AG04449 (cell line): ENCODE measurements around the gene ITPKA.

Source experiments
- CTCF ChIA-PET: fragments of 350-600 bp; formaldehyde crosslinking; extraction: SDS; loops from one replicate; lab custom pipeline; 2021; ENCODE audit warnings: antibody characterized with exemption; lab: Yijun Ruan, JAX
- POLR2A ChIA-PET: fragments of 400-600, 350-600 bp; formaldehyde crosslinking; extraction: SDS; loops from one replicate; lab custom pipeline; 2020; ENCODE audit warnings: antibody characterized with exemption, inconsistent platforms; lab: Yijun Ruan, JAX
- DNase-seq: peaks from one replicate; pipeline ENCODE4 v3.0.0-alpha.2; 2010; ENCODE audit warnings: low read depth, low spot score
- H3K4me3 ChIP-seq: 2 replicates; pipeline ENCODE4 v1.5.1; 2011; ENCODE audit warnings: low read depth, mild to moderate bottlenecking, control low read depth, low read length
- TF ChIP-seq, protein P1 (sequence below): IDR thresholded peaks from one replicate; pipeline ENCODE4 v1.5.1; 2011; ENCODE audit warnings: mild to moderate bottlenecking, moderate library complexity, low read length, control low read depth, inconsistent platforms; ENCODE audit not compliant: insufficient read depth; ENCODE audit errors: missing control alignments

The ITPKA gene

DNA sequence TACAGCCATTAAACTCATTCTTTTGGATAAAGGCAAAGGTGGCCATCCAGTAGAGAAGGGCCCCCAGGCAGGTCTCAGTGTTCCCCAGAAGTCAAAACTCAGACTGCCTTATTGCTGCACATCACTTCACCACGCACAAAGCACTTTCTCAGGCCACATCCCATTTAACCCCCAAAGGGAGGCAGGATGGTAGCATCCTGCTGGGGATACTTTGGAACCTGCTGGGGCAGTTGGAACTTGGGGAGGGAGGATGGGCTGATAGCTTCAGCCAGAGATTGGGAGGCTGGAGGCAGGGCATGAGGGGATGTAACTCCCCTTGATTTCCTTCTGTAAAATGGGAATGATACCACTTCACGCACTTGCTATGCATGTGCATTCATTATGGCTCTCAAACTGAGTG is 5.0 kb downstream of the ITPKA start:
- ChIA-PET POLR2A (no interaction called here), CTCF (interaction anchor here (1.0 kb wide), 1 partner anchor 105 kb away, joined by 4 read pairs; no protein-coding TSS in a partner anchor)

GRCh38 chr15:41499109-41499851 is 5.6 kb downstream of the ITPKA start:
- no peak overlapping the region for H3K4me3 ChIP-seq
- no peak for DNase-seq
- ChIA-PET POLR2A (no interaction called here), CTCF (interaction anchor here (0.7 to 1.0 kb wide), 2 partner anchors 104 to 303 kb away, joined by 3 to 4 read pairs; no protein-coding TSS in a partner anchor)
- TF ChIP-seq, protein P1, sequence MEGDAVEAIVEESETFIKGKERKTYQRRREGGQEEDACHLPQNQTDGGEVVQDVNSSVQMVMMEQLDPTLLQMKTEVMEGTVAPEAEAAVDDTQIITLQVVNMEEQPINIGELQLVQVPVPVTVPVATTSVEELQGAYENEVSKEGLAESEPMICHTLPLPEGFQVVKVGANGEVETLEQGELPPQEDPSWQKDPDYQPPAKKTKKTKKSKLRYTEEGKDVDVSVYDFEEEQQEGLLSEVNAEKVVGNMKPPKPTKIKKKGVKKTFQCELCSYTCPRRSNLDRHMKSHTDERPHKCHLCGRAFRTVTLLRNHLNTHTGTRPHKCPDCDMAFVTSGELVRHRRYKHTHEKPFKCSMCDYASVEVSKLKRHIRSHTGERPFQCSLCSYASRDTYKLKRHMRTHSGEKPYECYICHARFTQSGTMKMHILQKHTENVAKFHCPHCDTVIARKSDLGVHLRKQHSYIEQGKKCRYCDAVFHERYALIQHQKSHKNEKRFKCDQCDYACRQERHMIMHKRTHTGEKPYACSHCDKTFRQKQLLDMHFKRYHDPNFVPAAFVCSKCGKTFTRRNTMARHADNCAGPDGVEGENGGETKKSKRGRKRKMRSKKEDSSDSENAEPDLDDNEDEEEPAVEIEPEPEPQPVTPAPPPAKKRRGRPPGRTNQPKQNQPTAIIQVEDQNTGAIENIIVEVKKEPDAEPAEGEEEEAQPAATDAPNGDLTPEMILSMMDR = no peak

More for the DNA sequence above, 5.0 kb downstream of the ITPKA start:
- TF ChIP-seq, protein P1 = no peak
- no peak overlapping the region for H3K4me3 ChIP-seq
- no peak for DNase-seq

GRCh38 chr15:41501191-41501917 is 7.7 kb downstream of the ITPKA start:
- TF ChIP-seq, protein P1 = no peak
- no peak for DNase-seq
- ChIA-PET POLR2A (no interaction called here), CTCF (interaction anchor here (1.8 kb wide), 1 partner anchor 35 kb away, joined by 5 read pairs; no protein-coding TSS in a partner anchor)
- peak overlapping the region; percentile 20 for H3K4me3 ChIP-seq

- ChIA-PET POLR2A (no interaction called here), CTCF (interaction anchor here (1.8 kb wide), 1 partner anchor 36 kb away, joined by 5 read pairs; no protein-coding TSS in a partner anchor)
- DNase-seq = no peak
- TF ChIP-seq, protein P1 = no peak
- peak overlapping the region; percentile 20 for H3K4me3 ChIP-seq
These were observed 8.5 kb downstream of the ITPKA start for GRCh38 chr15:41501931-41502794.

GRCh38 chr15:41502795-41503668 is 9.4 kb downstream of the ITPKA start:
- CTCF ChIA-PET = interaction anchor here (1.5 to 1.8 kb wide), 2 partner anchors 10 to 37 kb away, joined by 4 to 5 read pairs; partner anchors contain the start of gene ITPKA

More at GRCh38 chr15:41502795-41503668, 9.4 kb downstream of the ITPKA start:
- POLR2A ChIA-PET = no interaction called here
- no peak for DNase-seq
- no peak overlapping the region for H3K4me3 ChIP-seq
- TF ChIP-seq, protein P1 = no peak
